PC-3 (cell line): Measurements from ENCODE around the gene CD300LG. TPM values are rescaled to one million over a fixed set of nuclear protein-coding genes. Genes with fewer than 3 reads are reported as not detected.

Experiments
- ATAC-seq: fragments of 200-7000 bp; cut with Tn5 transposase; 2 replicates; pipeline ENCODE4 v1.9.1; 2020; ENCODE audit warnings: mild to moderate bottlenecking, moderate library complexity
- BruUV-seq: library from RNA; stranded (reverse); fragments of 400-500 nt; replicated peaks from 2 replicates; lab custom pipeline; 2021; lab: Mats Ljungman, UMichigan
- CTCF ChIA-PET: fragments of 300-600 bp; sonication (Branson Sonifier 250); formaldehyde crosslinking; loops from one replicate; lab custom pipeline; 2022; ENCODE audit warnings: antibody characterized with exemption; lab: Charles Lee
- POLR2A ChIA-PET: fragments of 300-600 bp; sonication (Branson Sonifier 250); formaldehyde crosslinking; loops from one replicate; lab custom pipeline; 2022; ENCODE audit warnings: antibody characterized with exemption; ENCODE audit not compliant: unreplicated experiment; lab: Charles Lee
- DNase-seq: peaks from one replicate; pipeline ENCODE4 v3.0.0-alpha.2; 2015
- H2AFZ ChIP-seq: fragments of 300-600 bp; sonication (generic); 2 replicates; pipeline ENCODE4 v1.6.0; 2016; ENCODE audit warnings: antibody characterized with exemption, low read length
- H3F3A ChIP-seq: fragments of 300-600 bp; sonication (generic); one replicate; pipeline ENCODE4 v1.6.0; 2017; ENCODE audit warnings: antibody characterized with exemption, low read length, control low read depth, mild to moderate bottlenecking; ENCODE audit not compliant: unreplicated experiment
- H3K27ac ChIP-seq: fragments of 300-600 bp; sonication (generic); 2 replicates; pipeline ENCODE4 v1.5.1; 2016; ENCODE audit warnings: mild to moderate bottlenecking, low read length
- H3K27me3 ChIP-seq: fragments of 300-600 bp; sonication (generic); 2 replicates; pipeline ENCODE4 v1.6.1; 2016; ENCODE audit warnings: low read length, mixed read lengths
- H3K36me3 ChIP-seq: fragments of 300-600 bp; sonication (generic); 2 replicates; pipeline ENCODE4 v1.6.1; 2016; ENCODE audit warnings: low read depth, mixed run types, low read length, mixed read lengths
- H3K4me1 ChIP-seq: fragments of 300-600 bp; sonication (generic); 2 replicates; pipeline ENCODE4 v1.5.1; 2016; ENCODE audit warnings: low read length; ENCODE audit not compliant: insufficient read depth
- H3K4me2 ChIP-seq: fragments of 300-600 bp; sonication (generic); 2 replicates; pipeline ENCODE4 v1.6.0; 2016; ENCODE audit warnings: low read length
- H3K4me3 ChIP-seq: fragments of 300-600 bp; sonication (generic); 2 replicates; pipeline ENCODE4 v1.5.1; 2016; ENCODE audit warnings: mild to moderate bottlenecking, low read length, mixed read lengths
- H3K79me2 ChIP-seq: fragments of 300-600 bp; sonication (generic); 2 replicates; pipeline ENCODE4 v1.6.1; 2017; ENCODE audit warnings: low read length, mixed read lengths
- H3K9ac ChIP-seq: fragments of 300-600 bp; sonication (generic); 2 replicates; pipeline ENCODE4 v1.6.0; 2016; ENCODE audit warnings: mild to moderate bottlenecking, low read length
- H3K9me2 ChIP-seq: fragments of 300-600 bp; sonication (generic); replicated peaks from 2 replicates; pipeline ENCODE4 v1.6.1; 2016; ENCODE audit warnings: mixed run types, low read length, mixed read lengths
- H3K9me3 ChIP-seq: fragments of 300-600 bp; sonication (generic); 2 replicates; pipeline ENCODE4 v1.6.1; 2016; ENCODE audit warnings: low read length, mixed read lengths
- H4K20me1 ChIP-seq: fragments of 300-600 bp; sonication (generic); 2 replicates; pipeline ENCODE4 v1.6.1; 2016; ENCODE audit warnings: low read length, mixed read lengths
- EZH2 ChIP-seq: fragments of 300-600 bp; sonication (generic); IDR thresholded peaks from one replicate; pipeline ENCODE4 v1.6.1; 2017; ENCODE audit warnings: antibody characterized with exemption, mild to moderate bottlenecking, low read length; ENCODE audit not compliant: unreplicated experiment
- EZH2phosphoT487 ChIP-seq: fragments of 300-600 bp; sonication (generic); IDR thresholded peaks from 2 replicates; pipeline ENCODE4 v1.6.1; 2018; ENCODE audit warnings: mild to moderate bottlenecking, antibody characterized with exemption, low read length, borderline replicate concordance
- intact Hi-C: fragments of 100-400 bp; cut with micrococcal nuclease; formaldehyde crosslinking; loops from 2 replicates; pipeline ENCODE4 v1.9.0; 2023
- total RNA-seq: library from RNA; depleted of rRNA; stranded (reverse); fragments of >200 nt; gene quantifications from 2 replicates; pipeline ENCODE4 v1.2.3, GENCODE V29; 2014
- TF ChIP-seq, protein P1 (sequence below): fragments of 300-600 bp; sonication (generic); conservative IDR thresholded peaks from 2 replicates; pipeline ENCODE4 v1.5.1; 2017; ENCODE audit warnings: antibody characterized with exemption, low read depth, mild to moderate bottlenecking, low read length

Gene CD300LG
- total RNA-seq, 1 experiment from 2014 or later: not detected

DNA sequence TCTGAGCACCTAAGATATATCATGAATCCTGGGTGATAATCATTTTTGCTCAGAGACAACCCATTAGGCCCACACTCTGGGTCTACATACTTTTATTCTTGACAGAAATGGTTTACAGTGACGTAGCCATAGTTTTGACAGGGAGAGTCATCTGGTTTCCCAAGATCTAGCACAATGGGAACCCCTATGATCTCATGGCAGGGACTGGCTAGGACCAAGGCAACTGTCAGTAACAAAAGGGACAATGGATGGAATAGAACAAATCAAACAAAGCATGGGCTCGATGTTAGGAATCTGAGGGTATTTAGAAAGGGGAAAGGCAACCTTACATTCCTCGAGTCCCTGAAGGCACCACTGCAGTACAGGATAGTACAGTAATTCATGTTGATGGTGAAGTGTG, 46.2 kb upstream of the CD300LG start:
- no peak for ATAC-seq
- Histone ChIP-seq H3K9me3 (no peaks in the 10 kb centered on the region), H3F3A (no peaks in the 10 kb centered on the region), H3K4me3 (no peak overlapping the region), H3K9me2 (no peaks in the 10 kb centered on the region), H2AFZ (no peak overlapping the region), H3K27ac (no peak overlapping the region), H3K79me2 (no peaks in the 10 kb centered on the region), H3K4me1 (no peaks in the 10 kb centered on the region), H4K20me1 (no peaks in the 10 kb centered on the region), H3K27me3 (no peaks in the 10 kb centered on the region), H3K9ac (no peak overlapping the region), H3K4me2 (no peak overlapping the region), H3K36me3 (peaks cover 11% of the 10 kb centered on the region)
- no peak for DNase-seq
- ChIA-PET POLR2A (no interaction called here), CTCF (no interaction called here)
- intact Hi-C loops: no loop called here
- TF ChIP-seq, protein P1, sequence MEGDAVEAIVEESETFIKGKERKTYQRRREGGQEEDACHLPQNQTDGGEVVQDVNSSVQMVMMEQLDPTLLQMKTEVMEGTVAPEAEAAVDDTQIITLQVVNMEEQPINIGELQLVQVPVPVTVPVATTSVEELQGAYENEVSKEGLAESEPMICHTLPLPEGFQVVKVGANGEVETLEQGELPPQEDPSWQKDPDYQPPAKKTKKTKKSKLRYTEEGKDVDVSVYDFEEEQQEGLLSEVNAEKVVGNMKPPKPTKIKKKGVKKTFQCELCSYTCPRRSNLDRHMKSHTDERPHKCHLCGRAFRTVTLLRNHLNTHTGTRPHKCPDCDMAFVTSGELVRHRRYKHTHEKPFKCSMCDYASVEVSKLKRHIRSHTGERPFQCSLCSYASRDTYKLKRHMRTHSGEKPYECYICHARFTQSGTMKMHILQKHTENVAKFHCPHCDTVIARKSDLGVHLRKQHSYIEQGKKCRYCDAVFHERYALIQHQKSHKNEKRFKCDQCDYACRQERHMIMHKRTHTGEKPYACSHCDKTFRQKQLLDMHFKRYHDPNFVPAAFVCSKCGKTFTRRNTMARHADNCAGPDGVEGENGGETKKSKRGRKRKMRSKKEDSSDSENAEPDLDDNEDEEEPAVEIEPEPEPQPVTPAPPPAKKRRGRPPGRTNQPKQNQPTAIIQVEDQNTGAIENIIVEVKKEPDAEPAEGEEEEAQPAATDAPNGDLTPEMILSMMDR: no peak
- TF ChIP-seq EZH2phosphoT487: no peak
- TF ChIP-seq EZH2: no peak
- no TSS peak for BruUV-seq

DNA sequence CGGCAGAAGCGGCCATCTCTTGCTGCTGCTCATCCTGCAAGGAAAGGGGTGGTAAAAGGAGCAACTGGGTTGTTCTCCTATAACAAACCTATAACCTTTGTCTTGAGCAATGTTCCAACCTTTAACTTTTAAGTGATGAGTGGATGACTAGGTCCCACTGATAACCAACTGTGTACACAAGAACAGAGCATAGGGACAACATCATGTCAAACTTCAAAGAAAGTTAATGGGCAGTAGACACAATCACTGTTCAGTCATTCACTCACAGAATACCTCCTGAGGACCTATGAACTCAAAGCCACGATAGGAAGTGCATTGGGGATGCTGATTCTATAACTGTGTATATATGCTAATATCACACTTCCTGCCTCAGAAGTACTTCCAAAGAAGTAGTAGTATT, 45.1 kb upstream of the CD300LG start:
- Histone ChIP-seq H3K4me1 (no peaks in the 10 kb centered on the region), H3K9me3 (no peaks in the 10 kb centered on the region), H4K20me1 (no peaks in the 10 kb centered on the region), H3K4me3 (no peak overlapping the region), H2AFZ (no peak overlapping the region), H3F3A (no peaks in the 10 kb centered on the region), H3K27me3 (no peaks in the 10 kb centered on the region), H3K4me2 (no peak overlapping the region), H3K27ac (no peak overlapping the region), H3K79me2 (no peaks in the 10 kb centered on the region), H3K9me2 (no peaks in the 10 kb centered on the region), H3K36me3 (peaks cover 11% of the 10 kb centered on the region), H3K9ac (no peak overlapping the region)
- no peak for DNase-seq
- intact Hi-C loops: no loop called here
- no TSS peak for BruUV-seq
- ATAC-seq: no peak
- TF ChIP-seq EZH2: no peak
- no peak for TF ChIP-seq EZH2phosphoT487
- TF ChIP-seq, protein P1: no peak
- CTCF ChIA-PET: no interaction called here
- POLR2A ChIA-PET: no interaction called here

DNA sequence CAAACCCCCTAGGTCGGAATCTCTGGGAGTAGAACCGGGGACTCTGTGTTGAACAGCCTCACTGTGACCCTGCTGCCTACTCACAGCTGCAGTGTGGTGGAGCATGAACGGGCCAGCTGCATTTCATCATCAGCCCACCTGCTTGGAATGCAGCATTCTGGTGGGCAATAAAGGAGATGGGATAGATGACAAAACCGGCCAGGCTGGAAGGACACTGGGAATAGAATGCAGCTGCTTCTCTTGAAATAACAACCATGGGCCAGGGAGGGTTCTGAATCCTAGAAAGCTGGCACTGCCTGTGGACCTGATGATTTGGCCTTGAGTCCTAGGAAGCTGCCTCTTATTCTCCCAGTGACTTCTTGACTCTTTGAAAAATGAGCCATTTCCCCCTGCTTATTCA, 43.2 kb upstream of the CD300LG start:
- peaks cover 18% of the 10 kb centered on the region for H3K36me3 ChIP-seq
- TF ChIP-seq EZH2: no peak
- TF ChIP-seq, protein P1: no peak
- no peak for TF ChIP-seq EZH2phosphoT487
- H3K9me3 ChIP-seq: no peaks in the 10 kb centered on the region
- no peak overlapping the region for H3K9ac ChIP-seq
- no peaks in the 10 kb centered on the region for H3K79me2 ChIP-seq
- H3F3A ChIP-seq: no peaks in the 10 kb centered on the region
- H3K4me3 ChIP-seq: no peak overlapping the region
- ChIA-PET POLR2A (no interaction called here), CTCF (no interaction called here)
- BruUV-seq: no TSS peak
- no peak for DNase-seq
- H3K4me2 ChIP-seq: no peak overlapping the region
- no peaks in the 10 kb centered on the region for H4K20me1 ChIP-seq
- H3K4me1 ChIP-seq: no peaks in the 10 kb centered on the region
- no peaks in the 10 kb centered on the region for H3K27me3 ChIP-seq
- intact Hi-C loops: no loop called here
- no peaks in the 10 kb centered on the region for H3K9me2 ChIP-seq
- ATAC-seq: no peak
- no peak overlapping the region for H3K27ac ChIP-seq
- no peak overlapping the region for H2AFZ ChIP-seq
